ENCODE measurements around the gene BIVM. TPM values are rescaled to one million over a fixed set of nuclear protein-coding genes. Genes with fewer than 3 reads are reported as not detected.

BIVM gene, protein sequence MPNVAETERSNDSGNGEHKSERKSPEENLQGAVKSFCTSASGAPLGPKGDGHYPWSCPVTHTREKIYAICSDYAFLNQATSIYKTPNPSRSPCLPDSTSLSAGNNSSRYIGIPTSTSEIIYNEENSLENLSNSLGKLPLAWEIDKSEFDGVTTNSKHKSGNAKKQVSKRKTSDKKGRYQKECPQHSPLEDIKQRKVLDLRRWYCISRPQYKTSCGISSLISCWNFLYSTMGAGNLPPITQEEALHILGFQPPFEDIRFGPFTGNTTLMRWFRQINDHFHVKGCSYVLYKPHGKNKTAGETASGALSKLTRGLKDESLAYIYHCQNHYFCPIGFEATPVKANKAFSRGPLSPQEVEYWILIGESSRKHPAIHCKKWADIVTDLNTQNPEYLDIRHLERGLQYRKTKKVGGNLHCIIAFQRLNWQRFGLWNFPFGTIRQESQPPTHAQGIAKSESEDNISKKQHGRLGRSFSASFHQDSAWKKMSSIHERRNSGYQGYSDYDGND
- total RNA-seq (10 to 100 TPM; 11.8 to 12.1 TPM), polyA plus RNA-seq (1 to 10 TPM; 4.5 to 8.7 (median 6.4) TPM), total RNA-seq (2.0 to 15.1 (median 5.5) reads per million in 6 experiments)

DNA sequence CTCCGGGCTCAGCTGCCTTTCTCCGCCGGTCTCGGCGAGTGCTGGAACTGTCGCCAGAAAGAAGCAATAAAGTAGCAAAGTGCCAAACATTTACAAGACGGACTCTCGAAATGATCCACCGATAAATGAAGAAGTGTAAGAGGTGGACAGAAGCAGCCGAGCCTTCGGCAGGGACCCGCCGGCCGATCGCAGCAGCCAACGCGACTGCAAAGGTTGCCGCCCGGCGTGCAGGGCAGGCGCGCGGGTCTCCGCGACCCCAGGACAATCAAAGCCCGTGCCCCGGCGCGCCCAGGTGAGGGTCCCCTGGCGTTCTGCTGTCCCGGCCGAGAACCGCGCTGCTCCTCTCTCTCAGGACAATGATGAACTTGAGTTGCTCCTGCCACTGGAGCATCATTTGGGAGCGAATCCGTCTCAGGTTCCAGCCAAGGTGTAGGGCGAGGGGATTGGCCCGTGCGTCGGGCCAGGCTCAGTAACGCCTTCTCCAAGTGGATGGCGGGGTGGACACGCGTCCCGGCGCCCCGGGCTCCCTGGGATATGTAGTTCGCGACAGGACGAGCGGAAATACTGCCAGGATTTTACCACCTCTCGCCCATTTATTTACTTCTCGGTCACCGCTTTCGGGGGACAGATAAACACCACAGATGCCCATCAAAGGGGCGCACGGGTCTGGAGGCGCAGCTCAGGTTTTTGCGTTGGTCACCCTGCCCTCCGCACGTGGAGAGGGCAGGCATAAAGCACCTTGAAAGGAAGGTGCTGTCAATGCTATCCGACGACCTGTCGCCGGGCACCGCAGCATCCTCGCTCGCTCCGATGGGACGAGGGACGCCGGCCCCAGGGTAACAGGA is at the start of gene BIVM, which contains the start of gene POGLUT2:
Gene BIVM (plus strand): TSS at position 539 of the 845 bp plus-strand sequence. CDS start 8,149 bp downstream, outside the sequence.
Gene POGLUT2 (minus strand): TSS at position 396 of the 845 bp plus-strand sequence. CDS start 306 bp downstream, at position 90.
- H3K9me3 Mint-ChIP-seq: no peaks in the 10 kb centered on the region
- peaks cover 0 to 2% (median 0%) of the 10 kb centered on the region in 3 donors for H3K36me3 Mint-ChIP-seq
- POLR2A ChIA-PET: interaction anchor here (1.4 to 3.6 kb wide), 3 partner anchors 24 to 218 kb away, joined by 4 to 32 read pairs (median 24); partner anchors contain the start of genes ERCC5 and TEX30

DNA sequence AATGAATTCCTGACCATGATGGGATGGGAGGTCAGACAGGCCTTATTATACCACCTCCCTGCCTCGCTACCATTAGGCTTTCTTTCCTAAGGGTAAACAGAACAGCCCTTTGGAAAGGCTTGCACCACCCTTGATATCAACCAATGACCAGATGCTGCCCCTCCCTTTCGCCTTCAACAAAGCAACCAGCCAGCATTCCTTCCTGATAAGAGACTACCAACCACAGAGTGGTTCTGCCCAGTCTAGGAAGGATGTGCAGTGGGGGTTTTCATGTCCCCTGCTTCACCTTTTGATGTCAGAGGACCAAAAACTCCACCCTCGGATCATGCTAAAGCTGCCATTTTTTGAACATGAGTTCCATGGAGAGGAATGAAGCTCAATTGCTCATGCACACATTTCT is 47.0 kb upstream of the BIVM start:
- Mint-ChIP-seq H3K27ac (no peak overlapping the region), H3K9me3 (peaks cover 0 to 18% (median 4%) of the 10 kb centered on the region in 9 donors), H3K36me3 (peaks cover 0 to 24% (median 7%) of the 10 kb centered on the region in 3 donors), H3K4me1 (no peaks in the 10 kb centered on the region), H3K27me3 (peaks cover 9 to 35% (median 10%) of the 10 kb centered on the region in 5 donors), H3K4me3 (no peak overlapping the region)
- no peak for DNase-seq
- no peak for ATAC-seq
- POLR2A ChIA-PET: no interaction called here

More for the DNA sequence above, at the start of gene BIVM, which contains the start of gene POGLUT2:
- peak; percentile 49 to 86 (median 64) for DNase-seq
- Mint-ChIP-seq H3K27me3 (peaks cover 0 to 14% (median 4%) of the 10 kb centered on the region in 5 donors), H3K4me3 (peak within 1 kb of the TSS; percentile 85 to 95 (median 92)), H3K27ac (peak within 1 kb of the TSS; percentile 65 to 90 (median 78)), H3K4me1 (peaks cover 11 to 34% (median 28%) of the 10 kb centered on the region in 4 donors)
- peak; percentile 76 to 79 for ATAC-seq

DNA sequence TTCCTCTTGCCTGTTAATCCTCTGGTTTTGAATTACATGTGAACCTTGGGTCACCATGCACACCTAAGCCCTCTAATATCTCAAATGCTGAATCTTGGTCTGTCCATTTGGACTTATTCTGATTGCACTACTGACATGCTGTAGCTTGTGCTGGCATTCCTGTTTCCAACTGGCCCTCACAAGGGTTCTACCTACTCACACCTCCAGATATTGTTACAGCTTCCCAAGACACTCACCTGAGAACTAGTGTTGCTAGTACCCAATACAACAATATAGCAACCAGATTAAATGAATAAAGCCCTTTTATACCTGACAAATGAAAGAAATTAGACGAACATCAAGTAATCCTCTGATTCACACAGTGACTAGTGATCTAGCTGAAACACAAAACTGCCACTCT is 41.9 kb upstream of the BIVM start:
- peak overlapping the region in 1 of 10 donors; percentile 63 for H3K27ac Mint-ChIP-seq
- peaks cover 0 to 6% (median 2%) of the 10 kb centered on the region in 5 donors for H3K27me3 Mint-ChIP-seq
- peaks cover 0 to 5% (median 0%) of the 10 kb centered on the region in 3 donors for H3K36me3 Mint-ChIP-seq
- ATAC-seq (no peak), DNase-seq (no peak)
- H3K4me3 Mint-ChIP-seq: no peak overlapping the region
- H3K9me3 Mint-ChIP-seq: peaks cover 0 to 3% (median 0%) of the 10 kb centered on the region in 9 donors
- H3K4me1 Mint-ChIP-seq: no peaks in the 10 kb centered on the region
- POLR2A ChIA-PET: no interaction called here

DNA sequence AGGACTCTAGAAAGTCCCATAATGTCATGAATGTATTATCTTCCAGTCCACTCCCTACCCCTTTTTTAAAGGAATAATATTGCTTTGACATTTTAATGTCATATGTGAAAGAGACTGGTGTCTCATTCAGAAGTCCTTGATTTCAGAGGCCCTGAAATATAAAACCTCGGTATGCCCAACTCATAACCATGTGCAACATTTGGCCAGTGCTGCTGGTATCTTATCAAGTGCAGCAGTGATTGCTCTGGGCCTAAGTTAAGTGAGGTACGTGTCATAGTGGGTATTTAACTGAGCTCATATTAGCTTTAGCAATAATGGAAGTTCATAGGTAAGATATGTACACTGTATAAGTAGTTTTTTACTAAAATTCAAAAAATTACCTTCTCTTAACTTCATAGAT is 40.1 kb upstream of the BIVM start:
- peaks cover 0 to 2% (median 0%) of the 10 kb centered on the region in 3 donors for H3K36me3 Mint-ChIP-seq
- H3K9me3 Mint-ChIP-seq: no peaks in the 10 kb centered on the region
- ATAC-seq (no peak), DNase-seq (no peak)
- POLR2A ChIA-PET: no interaction called here
- no peaks in the 10 kb centered on the region for H3K27me3 Mint-ChIP-seq
- H3K4me3 Mint-ChIP-seq: no peak overlapping the region
- no peaks in the 10 kb centered on the region for H3K4me1 Mint-ChIP-seq
- H3K27ac Mint-ChIP-seq: no peak overlapping the region

DNA sequence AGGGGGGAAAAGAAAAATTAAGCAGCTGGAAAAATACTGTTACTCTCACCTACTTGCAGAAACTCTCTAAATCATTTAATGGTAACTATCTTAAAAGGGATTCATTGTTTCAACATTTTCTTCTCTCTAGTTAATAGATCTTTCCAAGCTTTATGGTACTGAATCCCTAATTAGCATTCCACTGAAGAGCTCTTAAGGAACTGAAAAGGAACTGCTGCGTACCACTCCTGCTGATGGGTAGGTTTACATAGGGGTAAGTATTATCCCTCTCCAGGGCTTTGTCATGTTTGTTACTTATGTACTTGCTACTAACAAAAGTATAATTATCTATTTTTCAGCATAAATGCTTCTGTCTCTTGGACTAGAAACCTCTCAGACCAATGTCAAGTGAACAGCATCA is 37.8 kb upstream of the BIVM start:
- Mint-ChIP-seq H3K4me1 (no peaks in the 10 kb centered on the region), H3K9me3 (no peaks in the 10 kb centered on the region), H3K36me3 (peaks cover 0 to 2% (median under 1%) of the 10 kb centered on the region in 3 donors), H3K27ac (no peak overlapping the region), H3K27me3 (no peaks in the 10 kb centered on the region), H3K4me3 (no peak overlapping the region)
- DNase-seq: no peak
- POLR2A ChIA-PET: no interaction called here
- no peak for ATAC-seq

DNA sequence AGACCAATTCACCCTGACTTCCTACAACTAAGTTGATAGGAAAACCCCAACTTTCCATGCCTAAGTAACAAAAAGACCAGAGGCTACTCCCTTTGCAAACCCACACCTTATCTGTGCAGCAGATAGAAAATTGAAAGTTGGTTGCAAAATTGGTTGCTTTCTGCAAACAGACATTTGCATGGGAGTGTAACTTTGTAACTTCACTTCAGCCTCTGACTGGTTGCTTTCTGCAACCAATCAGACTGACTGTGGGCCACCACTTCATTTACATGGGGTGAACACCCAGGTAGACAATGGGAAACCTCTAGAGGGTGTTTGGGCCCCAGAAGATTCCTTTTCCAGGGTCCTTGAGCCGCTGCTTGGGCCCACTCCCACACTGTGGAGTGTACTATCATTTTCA is 35.2 kb upstream of the BIVM start:
- H3K36me3 Mint-ChIP-seq: peaks cover 0 to 12% (median 5%) of the 10 kb centered on the region in 3 donors
- POLR2A ChIA-PET: no interaction called here
- no peak overlapping the region for H3K27ac Mint-ChIP-seq
- no peak overlapping the region for H3K4me3 Mint-ChIP-seq
- H3K4me1 Mint-ChIP-seq: no peaks in the 10 kb centered on the region
- no peak for ATAC-seq
- no peaks in the 10 kb centered on the region for H3K9me3 Mint-ChIP-seq
- H3K27me3 Mint-ChIP-seq: no peaks in the 10 kb centered on the region
- no peak for DNase-seq

DNA sequence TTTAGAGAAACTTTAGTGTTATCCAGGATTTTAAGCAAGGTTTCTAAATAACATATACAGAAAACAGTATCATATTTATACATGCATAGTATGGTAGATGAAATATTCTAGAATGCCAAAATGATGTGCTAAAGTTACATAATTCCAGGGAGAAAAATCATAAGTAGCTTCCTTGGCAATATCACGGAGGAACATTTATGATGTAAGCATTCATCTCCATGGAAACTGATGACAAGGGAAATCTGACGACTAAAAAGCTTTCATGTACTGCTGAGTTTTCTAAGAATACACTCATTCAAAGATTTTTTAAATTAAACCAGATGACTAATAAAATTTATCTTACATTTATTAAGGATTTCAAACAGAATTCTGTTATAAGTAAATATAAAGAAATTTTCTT is 30.0 kb upstream of the BIVM start:
- H3K36me3 Mint-ChIP-seq: peaks cover 0 to 12% (median 5%) of the 10 kb centered on the region in 3 donors
- POLR2A ChIA-PET: no interaction called here
- no peak overlapping the region for H3K4me3 Mint-ChIP-seq
- DNase-seq (no peak), ATAC-seq (no peak)
- H3K27me3 Mint-ChIP-seq: no peaks in the 10 kb centered on the region
- H3K9me3 Mint-ChIP-seq: no peaks in the 10 kb centered on the region
- H3K27ac Mint-ChIP-seq: no peak overlapping the region
- peaks cover 6 to 36% (median 28%) of the 10 kb centered on the region in 4 donors for H3K4me1 Mint-ChIP-seq

DNA sequence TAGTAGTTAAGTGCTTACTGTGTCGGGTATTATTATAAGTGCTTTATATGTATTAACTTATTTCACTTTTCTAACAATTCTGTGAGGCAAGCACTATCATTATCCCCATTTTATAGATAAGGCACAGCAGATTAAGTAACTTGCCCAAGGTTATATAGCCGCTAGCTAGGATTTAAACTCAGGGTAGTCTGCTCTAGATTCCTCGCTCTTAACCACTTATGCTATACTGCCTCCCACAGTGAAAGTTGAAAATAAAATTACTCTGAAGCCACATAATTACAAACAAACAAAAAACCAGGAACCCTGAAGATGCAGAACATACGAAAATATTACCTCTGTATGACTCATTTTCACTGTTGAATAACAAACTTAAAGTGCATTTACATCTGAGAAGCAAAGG is 29.2 kb upstream of the BIVM start:
- POLR2A ChIA-PET: interaction anchor here (0.9 kb wide), 1 partner anchor 15 kb away, joined by 3 read pairs; no protein-coding TSS in a partner anchor
- Mint-ChIP-seq H3K4me1 (peaks cover 9 to 44% (median 36%) of the 10 kb centered on the region in 4 donors), H3K27ac (peak overlapping the region in 1 of 10 donors; percentile 24), H3K9me3 (no peaks in the 10 kb centered on the region), H3K27me3 (no peaks in the 10 kb centered on the region), H3K36me3 (peaks cover 0 to 12% (median 5%) of the 10 kb centered on the region in 3 donors), H3K4me3 (no peak overlapping the region)
- DNase-seq: no peak
- no peak for ATAC-seq

DNA sequence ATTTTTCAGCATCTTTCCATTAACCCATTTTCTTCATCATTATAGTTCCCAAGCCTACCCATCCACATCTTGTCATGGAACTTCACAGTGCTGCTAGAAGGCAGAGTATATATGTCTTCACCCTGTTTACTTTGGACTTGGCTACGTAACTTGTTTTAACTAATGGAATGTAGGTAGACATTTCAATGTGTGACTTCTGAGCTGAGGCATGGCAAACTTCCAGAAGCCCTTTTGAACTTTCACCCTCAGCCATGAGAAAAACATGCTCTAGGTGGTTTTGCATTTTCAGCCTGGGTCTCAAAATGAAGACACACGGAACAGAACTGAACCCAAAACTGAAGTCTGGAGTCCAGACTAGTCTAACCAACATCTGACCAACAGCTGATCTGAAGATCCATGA is 28.5 kb upstream of the BIVM start:
- no peaks in the 10 kb centered on the region for H3K9me3 Mint-ChIP-seq
- POLR2A ChIA-PET: interaction anchor here (0.9 to 1.6 kb wide), 2 partner anchors 14 to 179 kb away, joined by 3 to 4 read pairs; no protein-coding TSS in a partner anchor

DNA sequence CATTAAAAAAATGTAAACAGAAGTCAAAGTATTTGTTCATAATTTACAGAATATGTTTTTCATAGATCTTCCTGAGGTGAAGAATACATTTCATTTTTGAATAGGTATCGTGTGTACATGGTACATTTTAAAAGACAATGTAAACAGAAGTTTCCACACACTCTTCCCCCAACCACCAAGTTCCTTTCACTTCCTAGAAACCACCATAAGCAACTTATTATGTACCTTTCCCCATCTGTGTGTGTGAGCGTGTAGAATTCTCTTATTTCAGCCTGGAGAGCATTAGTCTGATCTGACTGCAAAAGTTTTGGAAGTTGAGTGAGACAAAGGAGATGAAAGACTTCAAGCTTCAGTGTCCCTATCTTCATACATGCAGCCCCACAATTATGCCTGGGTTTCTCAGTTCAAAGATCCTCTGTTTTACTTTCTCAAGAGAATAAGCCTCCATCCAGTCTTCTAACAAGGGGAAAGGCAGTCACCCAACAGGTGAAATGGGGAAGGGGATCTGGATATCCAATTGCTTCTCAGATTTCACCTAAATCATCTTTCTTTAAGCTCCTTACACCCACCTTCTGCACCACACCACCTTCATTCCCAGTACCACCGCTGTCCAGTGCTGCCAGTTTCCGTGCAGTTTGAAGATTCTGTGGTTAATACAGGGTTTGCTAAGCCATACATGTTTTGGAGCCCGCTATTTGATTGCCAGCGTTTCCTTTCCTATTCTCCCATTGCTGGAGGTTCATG is 27.4 kb upstream of the BIVM start:
- Mint-ChIP-seq H3K36me3 (peaks cover 0 to 8% (median 5%) of the 10 kb centered on the region in 3 donors), H3K27me3 (no peaks in the 10 kb centered on the region), H3K4me1 (peaks cover 9 to 47% (median 38%) of the 10 kb centered on the region in 4 donors), H3K4me3 (peak overlapping the region; percentile 3 to 96 (median 92)), H3K27ac (peak overlapping the region in 6 of 10 donors; percentile 5 to 79 (median 20)), H3K9me3 (no peaks in the 10 kb centered on the region)
- POLR2A ChIA-PET: interaction anchor here (1.6 to 4.8 kb wide), 3 partner anchors 74 to 180 kb away, joined by 4 to 63 read pairs (median 33); partner anchors contain the start of genes ERCC5 and TPP2
- DNase-seq: no peak
- no peak for ATAC-seq

More for the DNA sequence above, 28.5 kb upstream of the BIVM start:
- Mint-ChIP-seq H3K4me3 (no peak overlapping the region), H3K27me3 (no peaks in the 10 kb centered on the region), H3K27ac (no peak overlapping the region), H3K4me1 (peaks cover 9 to 47% (median 38%) of the 10 kb centered on the region in 4 donors), H3K36me3 (peaks cover 0 to 12% (median 5%) of the 10 kb centered on the region in 3 donors)
- ATAC-seq: no peak
- DNase-seq: no peak

DNA sequence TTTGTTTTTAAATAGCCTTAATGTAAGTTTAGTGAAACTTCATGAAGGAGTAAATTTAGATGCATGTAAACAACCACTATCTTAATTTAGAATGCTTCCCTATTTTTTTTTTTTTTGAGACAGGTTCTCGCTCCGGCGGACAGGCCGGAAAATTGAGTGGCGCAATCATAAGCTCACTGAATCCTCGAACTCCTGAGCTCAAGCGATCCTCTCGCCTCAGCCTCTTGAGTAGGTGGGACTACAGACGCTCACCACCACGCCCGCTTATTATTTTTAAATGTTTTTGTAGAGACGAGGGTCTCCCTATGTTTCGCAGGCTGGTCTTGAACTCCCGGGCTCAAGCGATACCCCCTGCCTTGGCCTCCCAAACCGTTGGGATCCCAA is 26.9 kb upstream of the BIVM start:
- Mint-ChIP-seq H3K9me3 (no peaks in the 10 kb centered on the region), H3K27ac (peak overlapping the region in 3 of 10 donors; percentile 15 to 90 (median 54)), H3K36me3 (peaks cover 0 to 2% (median 2%) of the 10 kb centered on the region in 3 donors), H3K4me1 (peaks cover 9 to 47% (median 38%) of the 10 kb centered on the region in 4 donors), H3K27me3 (no peaks in the 10 kb centered on the region), H3K4me3 (peak overlapping the region; percentile 84 to 96 (median 92))
- POLR2A ChIA-PET: interaction anchor here (1.6 to 4.8 kb wide), 4 partner anchors 13 to 181 kb away, joined by 4 to 63 read pairs (median 20); partner anchors contain the start of genes ERCC5 and TPP2
- ATAC-seq: no peak
- no peak for DNase-seq
